GM19351 (cell line): ENCODE measurements around the gene ARSJ.

Source experiments
- ATAC-seq: cut with Tn5 transposase; IDR thresholded peaks from one replicate; pipeline ENCODE4 v1.9.1; 2021; ENCODE audit warnings: mild to moderate bottlenecking, moderate library complexity; ENCODE audit not compliant: unreplicated experiment

Gene ARSJ

GRCh38 chr4:113990886-113991285, 11.4 kb upstream of the ARSJ start:
- no peak for ATAC-seq

GRCh38 chr4:113987382-113987941, 8.0 kb upstream of the ARSJ start:
- no peak for ATAC-seq

GRCh38 chr4:113982181-113982580, 2.7 kb upstream of the ARSJ start:
- no peak for ATAC-seq

- ATAC-seq = no peak
These were observed 2.1 kb upstream of the ARSJ start for GRCh38 chr4:113981591-113981990.

DNA sequence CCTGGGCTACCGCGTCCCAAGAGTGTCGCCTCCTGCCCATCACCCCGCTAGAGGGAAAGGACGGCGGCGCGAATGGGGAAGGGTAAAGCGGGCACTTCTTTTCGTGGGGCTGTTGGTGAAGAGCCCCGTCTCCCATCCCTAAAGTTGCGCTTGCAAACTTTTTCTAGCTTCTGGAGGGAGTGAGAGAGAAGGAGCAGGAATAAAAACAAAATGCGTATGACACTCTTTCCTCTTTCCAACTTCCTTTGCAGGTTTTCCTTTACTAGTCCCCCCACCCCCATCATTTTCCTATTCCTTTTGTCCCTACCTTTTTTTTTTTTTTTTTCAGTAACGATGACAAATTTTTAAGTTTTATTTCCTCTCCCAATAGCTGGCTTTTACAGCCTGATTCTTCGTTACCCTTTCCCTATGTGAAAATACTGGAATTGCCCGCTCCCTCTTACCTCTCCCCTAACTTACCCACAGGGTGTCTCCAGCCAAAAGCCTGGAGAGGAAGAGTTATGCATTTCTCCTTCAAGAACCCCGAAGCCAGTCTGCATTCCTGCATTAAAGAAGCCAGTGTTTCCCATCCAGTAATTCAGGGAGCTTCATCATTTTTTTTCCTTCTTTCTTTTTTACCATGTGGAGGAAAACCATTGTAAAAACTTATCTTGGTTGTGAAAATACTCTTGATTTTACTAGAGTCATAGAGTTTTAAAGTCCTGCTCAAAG, 613 bp upstream of the ARSJ start:
- no peak for ATAC-seq

DNA sequence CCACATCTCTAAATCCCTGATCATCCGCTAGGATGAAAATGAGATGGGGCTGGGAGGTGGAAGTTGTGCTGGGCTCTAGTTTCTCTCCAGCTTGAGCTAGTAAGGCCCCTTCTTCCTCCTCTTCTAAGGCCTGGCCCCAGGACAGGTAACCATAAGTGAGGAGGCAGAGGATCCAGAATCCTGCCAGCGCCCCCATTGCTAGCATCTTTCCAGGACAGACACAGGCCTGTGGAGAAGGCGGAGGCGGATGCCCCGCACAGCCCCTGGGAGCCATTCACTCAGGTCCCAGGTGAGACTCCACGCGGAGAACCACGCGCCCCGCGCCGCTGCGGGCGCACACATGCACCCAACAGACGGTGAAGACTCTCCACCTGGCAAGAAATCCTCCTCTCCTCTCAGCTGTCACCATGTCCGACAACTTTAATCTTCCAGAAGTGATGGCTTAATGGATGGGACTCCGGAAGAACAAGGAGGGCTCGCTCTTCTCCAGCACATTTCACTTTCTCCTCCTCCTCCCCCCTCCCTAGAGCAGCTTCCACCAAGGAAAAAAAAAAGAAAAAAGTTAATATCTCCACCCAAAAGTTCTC, 793 bp downstream of the ARSJ start:
- no peak for ATAC-seq

- no peak for ATAC-seq
These were observed 1.3 kb downstream of the ARSJ start for GRCh38 chr4:113978105-113978504.

DNA sequence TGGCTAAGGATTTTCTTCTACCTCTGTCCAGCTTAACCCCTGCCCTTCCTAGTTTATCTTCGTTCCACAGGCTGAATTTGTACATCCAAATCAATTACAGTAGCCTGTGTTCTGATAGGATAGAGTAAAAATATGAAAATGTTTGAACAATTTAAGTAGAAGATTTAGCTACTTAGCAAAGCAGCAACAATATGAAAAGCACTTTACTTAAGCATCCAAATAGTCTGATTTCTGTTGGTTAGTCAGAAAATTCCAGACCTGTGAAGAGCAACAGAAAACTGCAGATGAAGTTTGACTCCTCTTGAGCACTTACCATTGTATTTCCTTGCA, 2.0 kb downstream of the ARSJ start:
- no peak for ATAC-seq

GRCh38 chr4:113976741-113977525, 2.5 kb downstream of the ARSJ start:
- no peak for ATAC-seq

DNA sequence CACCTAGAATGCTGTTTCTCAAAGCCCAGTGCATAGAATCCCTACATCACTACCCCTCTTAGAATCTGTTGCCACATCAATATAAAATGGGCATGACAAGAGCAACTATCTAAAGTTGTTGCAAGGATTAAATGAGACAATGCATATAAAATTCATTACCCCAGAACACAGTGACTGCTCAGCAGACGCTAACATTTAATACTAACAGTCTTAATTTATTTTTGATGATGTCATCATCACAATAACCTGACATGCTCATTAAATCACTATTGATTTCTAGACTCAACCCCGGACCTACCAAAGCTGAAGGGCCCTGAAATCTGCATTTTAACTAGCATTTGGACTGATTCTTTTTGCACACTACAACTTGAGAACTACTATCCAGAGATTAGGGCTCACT, 3.9 kb downstream of the ARSJ start:
- ATAC-seq = no peak

DNA sequence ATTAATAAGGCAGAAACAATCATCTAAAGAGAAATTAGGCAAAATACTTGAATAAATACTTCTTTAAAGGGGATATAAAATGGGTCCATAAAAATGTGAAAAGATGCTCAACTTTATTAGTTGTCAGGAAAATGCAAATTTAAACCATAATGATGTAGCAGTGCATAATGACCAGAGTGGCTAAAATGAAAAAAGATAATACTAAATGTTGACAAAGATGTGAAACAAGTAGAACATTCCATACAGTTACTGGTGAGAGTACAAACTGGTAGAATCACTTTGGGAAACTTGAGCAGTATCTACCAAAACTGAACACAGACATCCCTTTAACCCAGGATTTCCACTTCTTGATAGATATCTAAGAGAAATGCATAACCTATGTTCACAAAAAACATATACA, 5.0 kb downstream of the ARSJ start:
- no peak for ATAC-seq

GRCh38 chr4:113973345-113973744, 6.1 kb downstream of the ARSJ start:
- no peak for ATAC-seq

DNA sequence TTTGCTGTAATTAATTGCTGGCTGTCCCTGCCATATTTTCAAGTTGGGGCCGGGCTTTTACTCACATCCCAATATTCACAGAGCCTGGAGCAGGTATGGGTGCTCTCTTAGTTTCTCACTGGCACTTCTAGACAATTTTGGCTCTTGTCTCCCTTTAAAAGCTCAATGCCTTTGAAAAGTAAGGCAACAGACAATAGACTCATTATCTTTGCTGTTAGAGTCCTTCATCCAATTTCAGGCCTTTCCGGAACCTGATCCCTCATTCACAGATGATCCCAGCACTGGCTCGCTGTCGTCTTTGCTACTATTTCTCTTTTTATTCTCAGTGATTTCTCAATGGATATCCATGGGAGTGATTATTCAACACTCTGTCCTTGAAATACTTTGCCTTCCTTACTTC, 6.7 kb downstream of the ARSJ start:
- ATAC-seq = no peak

DNA sequence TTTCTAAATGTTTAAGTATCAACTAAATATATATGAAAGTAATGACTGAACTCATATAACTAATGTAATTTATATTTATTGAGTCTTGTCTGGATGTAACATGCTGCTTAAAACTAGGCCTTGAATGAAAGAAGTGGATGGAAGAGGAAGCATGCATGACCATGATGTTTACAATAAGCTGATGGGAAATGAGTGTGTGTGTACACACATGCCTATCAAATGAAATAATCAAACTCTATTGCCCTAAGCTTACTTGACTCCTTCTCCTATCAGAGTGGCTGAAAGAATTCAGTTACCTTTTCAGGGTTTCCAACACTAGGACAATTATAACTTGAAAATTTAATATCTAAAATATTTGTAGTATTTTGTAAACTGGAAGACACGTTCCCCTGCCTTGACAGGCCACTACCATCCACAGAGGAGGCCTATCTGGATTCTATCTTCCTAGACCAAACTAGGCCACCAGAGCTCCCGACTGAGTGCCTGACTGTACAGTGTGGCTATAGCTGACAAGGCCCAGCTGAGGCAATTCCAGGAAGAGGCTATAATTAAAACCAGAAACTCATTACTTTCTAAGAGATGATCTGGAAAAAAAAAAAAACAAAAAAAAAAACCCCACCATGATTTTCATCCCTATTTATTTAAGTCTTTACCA, 7.6 kb downstream of the ARSJ start:
- ATAC-seq = no peak

DNA sequence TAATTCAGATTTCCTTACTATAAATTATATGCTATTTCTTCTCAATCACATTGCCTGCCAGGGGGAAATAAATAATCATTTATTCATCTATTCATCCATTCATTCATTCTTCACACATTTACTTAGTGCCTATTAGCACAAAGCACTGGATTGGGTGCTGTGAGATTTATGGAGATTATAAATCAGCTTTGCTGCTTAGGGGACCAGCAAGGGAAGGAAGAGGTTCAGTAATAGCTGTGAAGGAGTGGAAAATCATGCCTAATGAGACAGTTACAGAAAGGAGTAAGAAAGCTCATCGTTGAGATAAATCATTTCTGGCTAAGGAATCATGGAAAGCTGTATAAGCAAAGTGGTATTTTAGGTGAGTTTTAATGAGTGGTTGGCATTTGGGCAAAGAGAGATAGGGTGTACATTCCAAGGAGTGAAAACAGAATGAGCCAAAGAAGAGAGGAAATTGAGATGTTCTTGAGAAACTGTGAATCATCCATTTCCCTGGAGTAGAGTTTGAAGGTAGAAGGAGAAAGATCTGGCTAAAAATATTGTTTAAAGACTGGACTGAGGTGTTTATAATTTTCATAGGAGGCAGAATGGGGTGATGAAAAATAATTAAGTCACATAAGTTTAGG, 9.6 kb downstream of the ARSJ start:
- ATAC-seq = no peak

DNA sequence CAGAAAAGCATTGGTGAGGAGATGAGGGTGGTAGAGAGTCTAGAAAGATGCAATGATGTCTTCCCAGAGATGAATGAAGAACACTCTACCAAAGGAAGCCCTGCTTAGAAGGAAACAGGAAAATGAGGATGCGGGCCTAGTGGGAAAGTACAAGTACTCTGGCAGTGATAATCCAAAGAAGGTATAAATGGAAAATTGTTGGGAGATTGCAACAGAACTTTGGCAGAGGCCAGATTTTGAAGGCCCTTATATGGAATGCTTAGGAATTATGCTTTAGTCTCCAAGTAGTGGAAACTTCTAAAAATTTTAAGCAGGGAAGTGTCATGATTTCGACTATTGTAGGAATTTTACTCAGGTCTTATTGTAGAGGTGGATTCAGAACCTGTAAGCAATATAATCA, 11.0 kb downstream of the ARSJ start:
- ATAC-seq = no peak

- ATAC-seq = no peak
These were observed 11.8 kb downstream of the ARSJ start for GRCh38 chr4:113967687-113968086.

- no peak for ATAC-seq
These were observed 16.7 kb downstream of the ARSJ start for GRCh38 chr4:113962719-113963265.

- no peak for ATAC-seq
These were observed 17.5 kb downstream of the ARSJ start for GRCh38 chr4:113962016-113962347.

- ATAC-seq = no peak
These were observed 18.6 kb downstream of the ARSJ start for GRCh38 chr4:113960684-113961321.
